ENCODE measurements around the gene DACT3.

The DACT3 gene

DNA sequence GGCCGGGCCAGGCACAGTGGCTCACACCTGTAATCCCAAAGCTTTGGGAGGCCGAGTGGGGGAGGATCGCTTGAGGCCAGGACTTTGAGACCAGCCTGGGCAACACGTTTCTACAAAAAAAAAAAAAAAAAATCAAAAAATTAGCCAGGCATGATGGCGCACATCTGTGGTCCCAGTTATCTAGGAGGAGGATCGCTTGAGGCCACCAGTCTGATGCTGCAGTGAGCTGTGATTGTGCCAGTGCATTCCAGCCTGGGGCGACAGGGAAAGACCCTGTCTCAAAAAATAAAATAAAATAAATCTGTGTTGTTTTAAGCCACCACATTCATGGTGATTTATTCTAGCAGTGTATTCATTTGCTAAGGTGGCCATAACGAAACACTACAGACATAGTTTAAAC is 4.1 kb upstream of the DACT3 start:
- DNase-seq, result no peak

GRCh38 chr19:46661735-46662592 is 982 bp upstream of the DACT3 start:
- peak; percentile 95 for DNase-seq

DNA sequence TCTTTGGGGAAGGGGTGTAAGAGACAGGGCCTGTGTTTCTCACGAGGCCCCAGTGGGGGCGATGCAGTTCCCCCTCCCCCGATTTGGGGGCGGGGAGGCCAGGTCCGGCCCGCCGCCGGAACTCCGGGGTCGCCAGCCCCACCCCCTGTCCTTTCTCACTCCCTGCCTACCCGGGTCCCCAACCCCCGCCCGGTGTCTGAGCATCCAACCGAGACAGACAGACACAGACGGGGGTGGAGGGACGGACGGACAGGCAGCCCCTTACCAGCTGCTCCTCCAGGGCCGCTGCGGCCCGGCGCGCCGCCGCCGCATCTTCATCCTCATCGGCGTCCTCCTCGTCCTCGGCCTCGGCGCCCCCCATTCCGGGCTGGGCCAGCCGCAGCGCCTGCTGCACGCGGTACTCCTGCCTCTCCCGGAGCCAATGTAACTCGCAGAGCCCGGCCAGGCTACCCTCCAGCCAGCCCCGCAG is 397 bp downstream of the DACT3 start:
- DNase-seq, result no peak

DNA sequence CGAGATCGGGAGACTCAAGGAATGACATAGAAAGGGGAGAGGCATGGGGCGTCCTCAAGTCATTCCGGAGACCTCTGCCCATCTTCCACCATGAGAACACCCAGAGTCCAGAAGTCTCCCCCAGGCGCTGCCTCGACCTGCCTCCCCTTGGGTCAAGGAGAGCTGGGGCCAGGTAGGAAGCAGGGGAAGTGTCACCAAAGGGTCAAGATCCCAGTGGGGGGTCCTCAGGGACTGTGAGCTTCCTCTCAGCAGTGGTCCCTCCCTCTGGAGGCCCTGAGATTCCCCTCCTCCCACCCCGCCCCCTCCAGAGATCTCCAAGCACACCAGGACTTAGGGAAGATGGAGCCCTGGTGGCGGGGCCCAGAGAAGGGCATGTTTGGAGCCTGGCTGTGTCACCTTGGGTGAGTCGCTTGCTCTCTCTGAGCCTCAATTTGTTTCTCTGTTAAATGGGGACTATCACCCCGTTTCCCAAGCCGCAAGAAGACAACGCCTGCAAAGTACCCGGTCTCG is 919 bp downstream of the DACT3 start:
- DNase-seq, result peak; percentile 17

GRCh38 chr19:46659151-46660007 is 1.6 kb downstream of the DACT3 start:
- no peak for DNase-seq

- DNase-seq, result no peak
Measured at GRCh38 chr19:46656541-46656940, 4.4 kb downstream of the DACT3 start.

- peak; percentile 88 for DNase-seq
Measured at GRCh38 chr19:46654621-46655152, 6.3 kb downstream of the DACT3 start.

DNA sequence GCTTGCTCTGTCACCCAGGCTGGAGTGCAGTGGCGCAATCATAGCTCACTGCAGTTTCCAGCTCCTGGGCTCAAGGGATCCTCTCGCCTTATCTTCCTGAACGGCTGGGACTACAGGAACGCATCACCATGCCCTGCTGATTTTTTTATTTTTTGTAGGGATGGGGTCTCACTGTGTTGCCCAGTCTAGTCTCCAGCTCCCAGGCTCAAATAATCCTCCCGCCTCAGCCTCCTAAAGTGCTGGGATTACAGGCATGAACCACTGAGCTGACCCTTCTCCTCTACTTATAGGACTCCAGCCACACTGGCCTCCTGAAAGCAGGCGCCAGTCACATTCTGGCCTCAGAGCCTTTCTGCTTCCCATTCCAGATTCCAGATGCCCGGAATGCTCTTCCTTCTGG is 10.5 kb downstream of the DACT3 start:
- no peak for DNase-seq

GRCh38 chr19:46648961-46649960 is 11.7 kb downstream of the DACT3 start:
- no peak for DNase-seq

- DNase-seq, result no peak
Measured at GRCh38 chr19:46648060-46648960, 12.7 kb downstream of the DACT3 start.

DNA sequence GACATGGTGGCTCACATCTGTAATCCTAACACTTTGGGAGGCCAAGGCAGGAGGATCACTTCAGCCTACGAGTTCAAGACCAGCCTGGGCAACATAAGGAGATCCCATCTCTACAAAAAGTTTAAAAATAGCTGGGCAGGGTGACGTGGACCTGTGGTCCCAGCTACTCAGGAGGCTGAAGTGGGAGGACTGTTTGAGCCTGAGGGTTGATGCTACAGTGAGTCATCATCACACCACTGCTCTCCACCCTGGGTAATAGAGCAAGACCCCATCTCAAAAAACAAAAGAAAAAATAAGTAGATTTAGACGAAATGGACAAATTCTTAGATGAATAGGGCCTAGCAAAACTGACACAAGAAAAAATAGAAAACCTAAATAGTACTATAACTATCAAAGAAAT is 14.6 kb downstream of the DACT3 start:
- DNase-seq, result no peak

GRCh38 chr19:46644720-46645119 is 16.3 kb downstream of the DACT3 start:
- no peak for DNase-seq

- DNase-seq, result no peak
Measured at GRCh38 chr19:46640656-46641055, 20.3 kb downstream of the DACT3 start.

GRCh38 chr19:46639358-46640182 is 21.4 kb downstream of the DACT3 start:
- no peak for DNase-seq

DNA sequence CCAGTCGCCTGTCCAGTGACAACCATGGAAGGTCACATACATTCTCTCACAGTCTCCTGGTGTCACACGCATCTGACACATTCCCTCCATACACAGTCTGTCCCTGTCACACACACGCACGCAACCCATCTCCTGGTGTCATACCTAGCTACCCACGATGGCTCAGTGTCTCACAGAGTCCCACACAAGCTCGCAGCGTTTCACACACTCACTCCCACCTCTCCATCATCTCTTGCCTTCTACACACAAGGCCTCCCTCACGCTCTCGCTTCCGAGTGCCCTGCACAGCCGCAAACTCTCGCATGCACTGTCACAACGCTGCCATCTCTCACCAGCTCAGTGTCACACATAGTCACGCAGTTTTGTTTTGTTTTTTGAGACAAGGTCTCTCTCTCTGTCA is 23.8 kb downstream of the DACT3 start:
- no peak for DNase-seq

- no peak for DNase-seq
Measured at GRCh38 chr19:46635920-46636761, 24.8 kb downstream of the DACT3 start, which contains the start of gene GNG8. GNG8 (minus strand) TSS chr19:46636202; CDS start chr19:46634682, 1,520 bp downstream.

DNA sequence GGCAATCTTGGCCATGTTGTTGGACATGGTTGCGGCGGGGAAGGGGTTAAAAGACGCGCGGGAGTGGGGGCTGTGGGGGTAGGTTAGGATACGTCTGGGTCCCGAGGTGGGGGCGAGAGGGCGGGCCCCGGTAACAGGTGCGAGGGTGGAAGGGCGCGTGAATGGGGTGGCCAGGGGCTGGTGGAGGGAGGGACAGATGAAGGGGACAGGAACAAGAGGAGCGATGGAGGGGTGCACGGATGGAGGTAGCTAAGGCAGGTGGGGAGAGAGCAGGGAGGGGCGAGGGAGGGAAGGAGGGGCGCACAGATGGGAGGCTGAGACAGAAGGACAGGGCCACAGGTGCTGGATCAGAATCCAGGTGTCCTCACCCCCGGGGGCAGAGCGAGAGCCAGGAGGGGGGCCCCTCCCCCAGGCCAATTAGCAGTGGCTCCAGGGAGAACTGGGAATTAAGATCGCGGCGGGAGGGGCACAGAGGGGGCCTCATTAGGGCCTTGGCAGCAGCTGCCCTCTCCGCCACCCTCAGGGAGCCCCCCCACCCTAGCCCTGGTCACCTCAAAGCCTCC is 26.2 kb downstream of the DACT3 start:
- DNase-seq, result no peak

GRCh38 chr19:46634045-46634655 is 26.8 kb downstream of the DACT3 start:
- peak; percentile 67 for DNase-seq

Data from midbrain (tissue), 1 donor.